Hippocampal formation (tissue), 2 donors: Measurements from ENCODE around the gene AP3B1.
"Not testable (repeated sequence)": the region's sequence is repeated elsewhere in the genome, so short reads cannot be mapped to it uniquely, and the experiment has no call there.

Source experiments
- DNase-seq, 2 donors: peaks; one replicate each; lab custom pipeline; 2025; lab: John Stamatoyannopoulos, UW

AP3B1 gene

DNA sequence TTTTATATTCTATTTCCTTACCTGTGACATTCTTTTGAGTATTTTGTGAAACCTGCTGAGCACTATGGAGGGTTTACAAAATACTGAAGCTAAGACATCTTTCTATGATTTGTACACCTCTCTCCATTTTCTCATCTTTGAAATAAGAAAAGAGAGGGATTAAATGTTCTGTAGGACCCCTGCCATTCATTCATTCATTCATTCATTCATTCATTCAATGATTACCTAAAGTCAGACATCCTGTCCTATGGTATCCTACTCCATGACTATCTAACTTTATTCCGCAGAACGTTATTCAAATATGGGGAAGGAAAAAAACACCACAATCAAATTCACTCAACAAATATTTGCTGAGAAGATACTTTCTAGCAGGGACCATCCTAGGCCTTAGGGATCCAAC is 51.4 kb downstream of the AP3B1 start:
- no peak for DNase-seq

DNA sequence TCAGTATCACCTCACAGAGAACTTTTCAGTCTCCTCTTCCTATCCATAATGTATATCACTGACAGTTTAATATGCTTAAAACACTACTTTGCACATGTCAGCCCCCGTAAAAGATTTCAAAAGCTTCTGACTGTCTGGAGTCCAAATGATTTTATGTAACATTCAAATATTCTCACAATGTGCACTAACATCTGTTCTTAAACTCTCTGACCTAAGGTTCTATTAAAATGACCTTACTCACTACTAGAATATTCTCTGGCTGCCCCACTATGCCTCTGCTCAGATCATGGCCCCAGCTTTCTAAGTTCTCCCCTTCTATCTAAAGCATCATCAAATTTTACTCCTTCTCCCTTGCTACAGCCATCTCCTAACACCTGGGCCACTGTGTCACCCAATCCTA is 52.5 kb downstream of the AP3B1 start:
- DNase-seq: no peak

DNA sequence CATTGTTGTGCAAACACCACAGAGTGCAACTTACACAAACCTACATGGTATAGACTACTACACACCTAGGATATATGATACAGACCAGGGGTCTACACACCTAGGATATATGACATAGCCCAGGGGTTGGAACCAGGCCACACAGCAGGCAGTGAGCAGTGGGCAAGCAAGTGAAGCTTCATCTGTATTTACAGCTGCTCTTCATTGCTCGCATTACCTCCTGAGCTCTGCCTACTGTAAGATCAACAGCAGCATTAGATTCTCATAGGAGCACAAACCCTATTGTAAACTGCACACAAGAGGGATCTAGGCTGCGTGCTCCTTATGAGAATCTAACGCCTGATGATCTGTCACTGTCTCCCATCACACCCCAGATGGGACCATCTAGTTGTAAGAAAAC is 56.6 kb downstream of the AP3B1 start:
- no peak for DNase-seq

DNA sequence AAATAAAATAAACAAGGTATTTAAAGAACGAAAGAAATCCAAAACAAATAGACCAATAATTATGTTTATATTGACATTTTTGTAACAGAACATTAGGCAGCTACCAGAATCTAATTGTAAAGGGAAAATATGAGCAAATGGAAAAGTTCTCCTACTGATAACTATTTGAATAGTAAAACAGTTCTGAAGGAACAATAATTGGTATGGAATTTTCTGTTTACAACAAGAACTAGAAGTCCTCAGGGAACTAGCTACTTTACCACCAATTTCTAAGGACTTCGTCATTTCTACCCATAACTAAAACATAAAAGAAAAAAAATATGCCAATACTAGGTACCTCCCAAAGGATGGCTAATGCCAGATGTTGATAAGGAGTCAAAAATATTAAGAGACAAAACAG is 58.5 kb downstream of the AP3B1 start:
- no peak for DNase-seq

DNA sequence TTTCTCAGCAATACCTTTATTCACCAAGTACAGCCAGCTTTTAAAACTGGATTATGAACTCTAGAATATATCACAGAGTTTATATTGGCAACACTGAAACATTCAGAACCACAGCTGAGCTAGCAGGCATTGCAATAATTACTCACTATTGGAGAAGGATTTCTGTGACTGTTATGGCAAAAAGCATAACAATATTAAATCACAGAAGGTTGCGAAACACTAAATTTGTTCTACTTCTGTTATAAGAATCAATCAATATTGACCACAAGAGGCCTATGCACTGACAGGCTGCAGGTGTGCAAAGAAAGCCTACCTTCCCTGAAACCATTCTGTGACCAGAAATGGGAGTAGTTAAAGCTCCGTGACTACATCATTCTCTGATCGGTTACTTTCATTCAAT is 59.2 kb downstream of the AP3B1 start:
- DNase-seq: no peak

DNA sequence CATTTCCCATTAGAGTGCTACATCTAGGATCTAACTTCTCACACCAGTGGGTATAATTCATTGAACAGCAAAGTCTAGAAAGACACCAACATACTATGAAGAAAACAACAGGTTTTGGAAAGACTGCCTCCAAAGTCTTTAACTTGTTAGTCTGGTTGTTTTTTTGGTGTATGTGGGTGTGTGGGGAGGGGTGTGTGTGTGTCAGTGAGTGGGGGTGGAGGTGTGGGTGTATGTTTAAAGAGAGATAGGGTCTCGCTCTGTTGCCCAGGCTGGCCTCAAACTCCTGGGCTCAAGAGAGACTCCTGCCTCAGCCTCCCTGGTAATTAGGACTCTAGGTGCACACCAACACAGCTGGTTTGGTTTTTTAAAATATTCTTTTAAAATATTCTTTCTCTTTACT is 59.7 kb downstream of the AP3B1 start:
- DNase-seq: no peak

DNA sequence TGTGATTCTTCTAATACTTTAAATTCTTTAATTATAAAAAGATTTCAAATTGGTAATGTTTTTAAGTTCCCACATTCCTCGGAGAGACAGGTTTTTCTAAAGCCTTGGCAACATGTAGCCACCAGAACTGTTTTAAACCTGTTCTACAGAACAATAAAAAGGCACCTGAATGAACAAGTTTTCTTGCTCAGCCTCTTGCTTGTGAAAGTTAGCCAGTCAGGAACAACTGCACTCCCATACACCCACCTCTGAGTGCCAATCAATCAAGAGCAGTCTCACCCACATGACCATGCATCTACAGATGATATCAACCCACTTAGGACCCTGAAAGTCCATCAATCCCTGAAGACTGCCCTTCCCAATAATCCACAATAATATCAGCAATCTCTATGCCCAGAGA is 62.3 kb downstream of the AP3B1 start:
- no peak for DNase-seq

DNA sequence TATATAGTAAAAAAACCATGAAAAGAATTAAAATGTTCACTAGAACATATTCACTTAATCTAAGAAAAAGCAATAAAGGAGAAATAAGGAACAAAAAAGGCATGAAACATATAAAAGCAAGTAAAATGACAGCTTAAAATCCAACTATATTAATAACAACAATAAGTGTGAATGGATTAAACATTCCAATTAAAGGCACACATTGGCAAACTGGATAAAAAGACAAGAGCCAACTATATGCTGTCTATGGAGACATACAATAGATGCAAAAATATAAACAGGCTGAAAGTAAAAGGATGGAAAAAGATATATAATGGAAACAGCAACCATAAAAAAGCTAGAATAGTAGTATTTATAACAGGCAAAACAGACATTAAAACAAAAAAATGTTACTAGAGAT is 70.1 kb downstream of the AP3B1 start:
- no peak for DNase-seq

DNA sequence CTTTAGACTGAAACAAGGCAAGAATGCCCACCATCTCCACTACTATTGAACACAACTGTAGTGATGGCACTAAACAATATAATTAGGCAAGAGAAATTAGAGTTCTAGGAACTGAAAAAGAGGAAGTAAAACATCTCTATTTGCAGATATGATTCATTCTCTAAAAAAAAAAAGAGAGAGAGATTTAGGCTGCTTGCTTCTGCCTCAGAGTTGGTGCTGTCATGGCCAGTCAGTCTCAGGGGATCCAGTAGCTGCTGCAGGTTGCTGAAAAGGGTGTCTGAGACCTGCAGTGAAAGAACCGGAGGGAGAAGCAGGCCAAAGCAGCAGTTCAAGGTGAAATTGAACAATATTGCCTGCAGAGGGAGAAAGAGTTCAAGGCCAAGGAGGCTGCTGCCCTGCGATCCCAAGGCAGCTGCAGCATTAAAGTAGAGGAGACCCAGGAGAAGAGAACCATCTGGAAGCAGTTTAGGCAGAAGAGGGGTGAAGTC is 72.5 kb downstream of the AP3B1 start:
- no peak for DNase-seq

DNA sequence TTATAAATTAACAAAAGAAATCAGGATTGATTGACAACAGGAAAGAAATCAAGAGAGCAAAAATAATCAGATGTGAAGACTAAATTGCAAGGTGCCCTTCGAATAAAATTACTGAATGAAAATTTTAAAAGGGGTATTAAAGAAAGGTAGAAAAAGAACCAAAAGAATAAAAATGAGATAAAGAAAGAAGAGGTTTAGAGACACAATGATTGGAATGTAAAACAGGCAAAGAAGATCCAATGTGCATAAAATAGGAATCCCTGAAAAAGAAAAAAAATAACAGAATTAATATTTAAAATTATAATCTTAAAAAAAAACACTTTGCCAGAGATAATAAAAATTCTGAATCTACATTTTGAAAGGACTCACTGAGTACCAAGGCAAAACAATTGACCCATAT is 73.0 kb downstream of the AP3B1 start:
- no peak for DNase-seq

DNA sequence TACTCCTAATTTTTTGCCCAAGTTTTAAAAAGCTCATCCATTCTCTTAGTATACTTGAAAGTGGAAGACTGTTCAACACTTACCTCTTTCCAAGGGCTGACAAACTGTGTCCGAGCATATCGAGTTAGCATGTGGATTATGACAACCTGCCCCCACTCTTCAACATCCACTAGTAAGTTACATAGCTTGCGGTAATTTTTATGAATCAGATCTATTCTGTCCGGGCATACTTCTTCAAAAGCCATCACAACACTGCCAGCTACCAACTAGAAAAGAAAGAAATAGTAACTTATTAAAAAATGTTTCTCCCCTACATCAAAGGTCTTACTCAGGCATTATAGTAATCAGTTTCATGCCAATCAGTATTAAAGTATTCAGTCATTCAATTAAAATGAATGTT is 78.5 kb downstream of the AP3B1 start:
- DNase-seq: no peak

DNA sequence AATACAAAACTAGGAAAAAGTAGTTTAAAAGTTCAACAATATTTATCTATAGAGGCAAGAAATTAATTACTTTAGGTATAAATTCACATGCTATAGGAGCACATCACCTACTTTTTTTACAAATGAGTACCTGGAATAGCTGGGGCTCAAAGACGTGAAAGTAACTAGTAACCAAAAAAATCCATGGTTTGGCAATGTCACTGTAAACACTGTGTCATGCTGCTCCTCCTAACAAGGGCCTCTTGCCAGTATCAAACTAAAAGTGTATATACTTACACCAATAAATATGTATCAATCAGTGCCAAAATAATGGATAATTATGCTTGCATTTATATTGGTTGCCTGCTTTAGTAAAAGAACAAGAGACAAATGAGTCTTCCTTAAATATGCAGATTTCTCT is 78.9 kb downstream of the AP3B1 start:
- no peak for DNase-seq

DNA sequence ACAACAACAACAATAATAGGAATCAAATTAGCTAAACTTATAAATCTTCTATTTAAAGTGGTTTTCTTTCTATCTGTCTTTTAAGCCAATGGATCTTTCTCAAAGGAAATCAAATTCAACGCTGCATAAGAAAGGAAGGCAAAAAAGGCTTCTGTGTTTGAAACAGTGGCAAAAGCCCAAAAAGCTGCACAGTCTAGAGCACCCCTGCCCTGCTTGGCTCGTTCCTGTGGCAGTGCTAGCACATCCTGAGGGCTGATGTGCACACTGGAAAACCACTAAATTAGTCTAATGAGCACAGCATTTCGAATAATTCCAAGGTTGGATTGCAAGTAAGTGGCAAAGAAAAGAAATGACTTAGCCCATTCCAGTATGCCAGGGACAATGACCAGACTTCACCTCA is 80.7 kb downstream of the AP3B1 start:
- peak; percentile 11 to 60 for DNase-seq

DNA sequence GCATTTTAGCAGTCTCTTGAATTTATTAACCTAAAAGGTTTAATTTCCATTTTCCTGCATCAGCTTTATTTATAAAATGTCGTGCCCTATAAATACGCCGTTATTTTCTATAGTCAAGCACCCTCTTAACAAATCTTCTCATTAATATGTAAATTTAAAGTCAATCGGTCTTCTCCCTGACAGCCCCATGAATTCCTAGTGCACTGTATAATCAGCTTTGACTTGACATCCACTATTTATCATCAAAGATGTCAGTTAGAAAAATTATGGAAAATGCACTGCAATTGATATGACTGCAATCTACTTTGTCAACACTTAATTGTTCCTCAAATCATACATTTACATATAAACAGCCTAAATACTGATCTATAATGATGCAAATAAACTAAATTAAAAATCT is 83.4 kb downstream of the AP3B1 start:
- no peak for DNase-seq

DNA sequence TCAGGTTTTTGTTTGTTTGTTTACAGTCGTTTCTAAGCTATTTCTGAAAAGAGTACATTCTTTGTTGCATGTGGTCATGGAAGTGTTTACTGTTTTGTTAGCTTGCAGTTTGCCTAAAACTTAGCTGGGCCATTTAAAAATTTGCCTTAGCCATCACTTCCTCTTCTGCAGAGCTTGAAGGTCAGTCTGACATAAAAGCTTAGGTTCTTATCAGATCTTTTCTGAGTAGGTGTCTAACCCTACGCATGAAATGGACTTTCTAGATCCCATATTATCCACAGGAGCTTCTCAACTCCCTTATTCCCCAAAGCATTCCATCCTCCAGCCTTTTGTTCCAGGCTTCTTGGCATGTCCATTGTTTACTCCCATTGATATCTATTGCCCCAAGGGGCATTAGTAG is 90.3 kb downstream of the AP3B1 start:
- no peak for DNase-seq

DNA sequence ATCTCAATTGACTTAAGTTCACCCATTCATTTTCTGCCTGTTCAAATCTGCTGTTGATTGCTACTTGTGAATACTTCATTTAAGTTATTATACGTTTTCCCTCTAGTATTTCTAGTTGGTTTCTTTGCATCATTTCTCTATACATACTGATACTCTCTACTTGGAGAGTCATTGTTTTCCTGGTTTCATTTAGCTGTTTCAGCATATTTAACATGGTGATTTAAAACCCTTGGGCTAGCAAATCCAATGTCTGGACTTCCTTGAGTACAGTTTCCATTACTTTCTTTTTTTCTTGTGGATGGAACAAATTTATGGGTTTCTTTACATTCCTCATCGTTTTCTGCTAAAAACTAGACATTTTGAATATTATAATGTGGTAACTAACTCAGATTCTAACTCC is 90.7 kb downstream of the AP3B1 start:
- DNase-seq: no peak

DNA sequence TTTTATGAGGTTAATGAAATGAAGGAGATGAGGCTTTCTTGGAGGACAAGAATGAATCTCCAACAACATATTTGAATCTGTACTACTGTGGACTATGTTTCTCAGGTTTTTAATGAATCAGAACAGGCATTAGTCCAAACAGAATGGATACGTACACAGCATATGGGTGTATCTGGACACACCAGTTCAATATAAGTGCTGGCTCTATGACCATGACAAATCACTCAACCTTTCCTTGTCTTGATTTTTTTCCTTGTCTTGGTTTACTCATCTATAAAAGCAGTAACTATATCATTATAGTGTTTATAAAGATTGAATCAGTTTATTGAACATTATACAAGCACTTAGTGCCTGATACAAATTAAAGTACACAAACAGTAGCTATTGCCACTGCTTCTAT is 104.1 kb downstream of the AP3B1 start:
- DNase-seq: no peak

DNA sequence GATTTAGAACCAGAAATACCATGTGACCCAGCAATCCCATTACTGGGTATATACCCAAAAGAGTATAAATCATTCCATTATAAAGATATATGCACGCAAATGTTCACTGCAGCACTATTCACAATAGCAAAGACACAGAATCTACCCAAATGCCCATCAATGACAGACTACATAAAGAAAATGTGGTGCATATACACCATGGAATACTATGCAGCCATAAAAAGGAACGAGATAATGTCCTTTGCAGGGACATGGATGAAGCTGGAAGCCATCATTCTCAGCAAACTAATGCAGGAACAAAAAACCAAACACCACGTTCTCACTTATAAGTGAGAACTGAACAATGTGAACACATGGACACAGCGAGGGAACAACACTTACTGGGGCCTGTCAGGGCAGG is 105.8 kb downstream of the AP3B1 start:
- not testable (repeated sequence) for DNase-seq

DNA sequence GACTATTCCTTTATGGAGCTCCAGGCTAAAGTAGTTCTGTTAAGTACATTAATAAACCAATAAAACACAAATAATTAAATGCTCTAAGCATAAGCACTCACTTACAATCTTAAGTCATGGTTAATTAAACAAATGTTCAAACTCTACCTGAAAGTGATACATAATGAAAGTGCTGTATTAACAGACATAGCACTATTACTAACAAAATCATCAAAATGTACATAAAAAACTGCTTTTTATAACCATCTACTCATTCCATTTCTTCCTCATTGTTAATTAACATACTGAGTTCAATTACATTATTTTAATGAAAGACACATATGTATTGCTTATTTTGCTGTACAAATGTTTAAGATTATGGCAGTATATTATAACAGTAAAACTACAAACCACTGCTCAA is 107.3 kb downstream of the AP3B1 start:
- DNase-seq: no peak

DNA sequence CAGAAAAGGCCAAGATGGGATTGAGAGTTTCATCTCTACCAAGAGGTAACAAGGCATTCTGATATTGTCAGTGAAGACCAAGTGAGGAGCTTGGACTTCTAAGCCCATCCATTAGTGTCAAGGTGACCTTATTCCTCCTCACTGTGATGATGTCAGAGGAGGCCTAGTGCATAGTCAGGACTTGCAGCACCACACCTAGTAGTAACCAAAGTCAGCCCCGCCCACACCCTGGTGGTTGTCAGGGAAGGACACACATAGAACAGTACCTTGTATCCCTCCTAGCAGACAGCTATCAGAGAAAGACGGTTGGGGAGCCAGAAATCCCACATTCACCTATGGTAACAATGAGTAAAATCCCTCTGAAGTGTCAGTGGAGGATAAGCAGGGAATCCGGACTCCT is 111.7 kb downstream of the AP3B1 start:
- no peak for DNase-seq

DNA sequence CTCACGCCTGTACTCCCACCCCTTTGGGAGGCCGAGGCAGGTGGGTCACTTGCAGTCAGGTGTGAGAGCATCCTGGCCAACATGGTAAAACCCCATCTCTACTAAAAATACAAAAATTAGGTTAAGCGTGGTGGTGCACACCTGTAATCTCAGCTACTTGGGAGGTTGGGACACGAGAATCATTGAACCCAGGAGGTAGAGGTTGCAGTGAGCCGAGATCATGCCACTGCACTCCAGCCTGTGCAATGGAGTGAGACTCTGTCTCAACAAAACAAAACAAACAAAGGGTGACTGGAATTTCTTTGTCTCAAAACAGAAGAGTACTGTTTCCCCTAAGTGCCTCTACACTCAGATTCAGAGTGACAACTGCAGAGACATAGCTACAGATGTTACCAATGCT is 116.1 kb downstream of the AP3B1 start:
- DNase-seq: no peak

DNA sequence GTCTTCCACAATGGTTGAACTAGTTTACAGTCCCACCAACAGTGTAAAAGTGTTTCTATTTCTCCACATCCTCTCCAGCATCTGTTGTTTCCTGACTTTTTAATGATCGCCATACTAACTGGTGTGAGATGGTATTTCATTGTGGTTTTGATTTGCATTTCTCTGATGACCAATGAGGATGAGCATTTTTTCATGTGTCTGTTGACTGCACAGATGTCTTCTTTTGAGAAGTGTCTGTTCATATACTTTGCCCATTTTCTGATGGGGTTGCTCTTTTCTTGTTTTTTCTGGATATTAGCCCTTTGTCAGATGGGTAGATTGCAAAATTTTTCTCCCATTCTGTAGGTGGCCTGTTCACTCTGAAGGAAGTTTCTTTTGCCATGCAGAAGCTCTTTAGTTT is 124.2 kb downstream of the AP3B1 start:
- DNase-seq: not testable (repeated sequence)

DNA sequence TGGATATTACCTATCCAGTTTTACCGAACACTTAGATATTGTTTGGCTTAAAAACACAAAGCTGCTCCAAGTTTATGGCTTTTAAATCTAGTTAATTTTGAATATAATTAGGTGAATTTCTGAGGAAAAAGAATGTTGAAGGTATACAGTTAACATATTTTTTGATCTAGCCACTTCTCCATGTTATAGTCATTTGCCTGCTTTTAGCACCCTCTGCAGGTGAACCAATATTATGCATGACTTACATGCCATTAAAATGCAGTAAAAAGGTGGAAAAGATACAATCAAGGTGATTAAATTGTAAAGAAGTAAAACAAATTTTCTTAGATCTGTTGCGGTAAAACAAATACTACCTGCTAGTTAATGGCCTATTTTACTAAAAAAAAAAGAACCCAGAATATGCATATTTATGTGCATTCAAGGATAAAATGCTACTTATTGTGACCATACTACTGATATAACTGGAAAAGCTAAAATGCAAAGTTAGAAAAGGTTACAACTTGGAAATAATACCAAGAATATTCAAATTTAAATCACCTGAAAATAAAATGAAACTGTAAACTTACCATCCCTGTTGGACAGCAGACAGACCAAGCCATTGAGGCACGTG is 132.1 kb downstream of the AP3B1 start:
- peak in 1 of 2 donors; percentile 11 for DNase-seq

DNA sequence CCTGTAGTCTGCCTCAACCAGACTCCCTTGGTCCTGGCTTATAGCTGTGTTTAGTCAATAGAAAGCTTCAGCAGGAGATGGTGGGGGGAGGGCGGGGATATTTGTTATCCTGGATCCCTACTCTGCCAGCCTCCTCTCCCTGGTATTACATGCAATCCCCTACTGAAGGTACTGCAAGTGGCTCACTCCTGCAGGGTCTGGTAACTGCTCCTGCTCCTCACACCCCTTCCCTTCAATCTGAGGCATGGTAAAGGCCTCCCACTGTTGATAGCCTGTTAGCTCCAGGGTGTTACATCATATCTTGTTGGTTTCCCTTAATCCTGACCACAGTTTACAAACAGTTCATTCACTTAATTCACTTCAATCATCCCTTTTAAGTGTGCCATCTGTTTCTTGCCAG is 137.5 kb downstream of the AP3B1 start:
- DNase-seq: no peak
